ENCODE data around the gene PRMT1. TPM values are rescaled to one million over a fixed set of nuclear protein-coding genes. Genes with fewer than 3 reads are reported as not detected.

Gene PRMT1
- total RNA-seq, 1 experiment from 2014 or later: 326 TPM

GRCh38 chr19:49665351-49666119 lies 11.5 kb upstream of the PRMT1 start, which contains the start of the genes BCL2L12 and IRF3:
TSS of gene BCL2L12 (plus strand) at chr19:49665933. CDS start at chr19:49666693, 760 bp downstream.
TSS of gene IRF3 (minus strand) at chr19:49665857. CDS start at chr19:49664838, 1,019 bp downstream.
- peak within 1 kb of the TSS; percentile 89 for H3K27ac Mint-ChIP-seq (ENCODE audit: unreplicated experiment)
- peak within 1 kb of the TSS; percentile 93 for H3K4me3 Mint-ChIP-seq (ENCODE audit: unreplicated experiment)
- ChIA-PET CTCF (interaction anchor here (0.5 to 2.0 kb wide), 3 partner anchors 25 to 171 kb away, joined by 4 to 11 read pairs (median 7); partner anchors contain the start of gene RRAS), POLR2A (interaction anchor here (0.6 to 2.6 kb wide), 5 partner anchors 9 to 75 kb away, joined by 4 to 24 read pairs (median 15); partner anchors contain the start of genes PRMT1, RRAS and SCAF1)
- H3K4me1 Mint-ChIP-seq (ENCODE audit: low read depth, unreplicated experiment): peaks cover 18% of the 10 kb centered on the region
- peak; percentile 97 to 98 for DNase-seq
- no peaks in the 10 kb centered on the region for H3K27me3 Mint-ChIP-seq (ENCODE audit: insufficient read depth, unreplicated experiment)
- TSS peak; percentile 55 for BruUV-seq (replicated peaks)
- intact Hi-C loops (cut with micrococcal nuclease; ENCODE audit: unreplicated experiment): loop anchor here (1.0 kb wide), 2 partner anchors 11 to 25 kb away; partner anchors contain the start of gene RRAS
- peak within 1 kb of the TSS; percentile 86 for H3K4me3 ChIP-seq (ENCODE audit: low read depth, low read length)
- H3K9me3 Mint-ChIP-seq (ENCODE audit: unreplicated experiment): no peaks in the 10 kb centered on the region
- no peak for TF ChIP-seq CTCF (IDR thresholded peaks at IDR 0.05; ENCODE audit: insufficient read depth in 1 of 2, low read depth in 1 of 2, low read length in 1 of 2, severe bottlenecking in 1 of 2, unreplicated experiment in 1 of 2)
- H3K9me3 ChIP-seq: no peaks in the 10 kb centered on the region; the same call in 1 of the 2 replicates
- H3K36me3 Mint-ChIP-seq (ENCODE audit: insufficient read depth, unreplicated experiment): peaks cover 80% of the 10 kb centered on the region
- no peaks in the 10 kb centered on the region for H3K27me3 ChIP-seq (replicated peaks; ENCODE audit: control insufficient read depth, insufficient read depth, low read length)
- H3K4me1 ChIP-seq: peaks cover 13% of the 10 kb centered on the region; the same call in 1 of the 2 replicates
- H3K36me3 ChIP-seq (ENCODE audit: control insufficient read depth, insufficient read depth, low read length): peaks cover 4% of the 10 kb centered on the region

GRCh38 chr19:49666120-49666444 lies 11.0 kb upstream of the PRMT1 start:
- Mint-ChIP-seq H3K4me3 (ENCODE audit: unreplicated experiment) (peak overlapping the region; percentile 93), H3K4me1 (ENCODE audit: low read depth, unreplicated experiment) (peaks cover 18% of the 10 kb centered on the region), H3K27ac (ENCODE audit: unreplicated experiment) (peak overlapping the region; percentile 89), H3K27me3 (ENCODE audit: insufficient read depth, unreplicated experiment) (no peaks in the 10 kb centered on the region), H3K36me3 (ENCODE audit: insufficient read depth, unreplicated experiment) (peaks cover 78% of the 10 kb centered on the region), H3K9me3 (ENCODE audit: unreplicated experiment) (no peaks in the 10 kb centered on the region)
- H3K27me3 ChIP-seq (replicated peaks; ENCODE audit: control insufficient read depth, insufficient read depth, low read length): no peaks in the 10 kb centered on the region
- intact Hi-C loops (cut with micrococcal nuclease; ENCODE audit: unreplicated experiment): no loop called here
- CTCF ChIA-PET: interaction anchor here (2.0 kb wide), 1 partner anchor 96 kb away, joined by 7 read pairs; no protein-coding TSS in a partner anchor
- DNase-seq: no peak
- POLR2A ChIA-PET: interaction anchor here (0.6 to 2.6 kb wide), 3 partner anchors 11 to 75 kb away, joined by 8 to 24 read pairs (median 15); partner anchors contain the start of genes PRMT1 and RRAS
- H3K36me3 ChIP-seq (ENCODE audit: control insufficient read depth, insufficient read depth, low read length): peaks cover 4% of the 10 kb centered on the region
- no peak for TF ChIP-seq CTCF (IDR thresholded peaks at IDR 0.05; ENCODE audit: insufficient read depth in 1 of 2, low read depth in 1 of 2, low read length in 1 of 2, severe bottlenecking in 1 of 2, unreplicated experiment in 1 of 2)
- H3K9me3 ChIP-seq: no peaks in the 10 kb centered on the region
- peaks cover 13% of the 10 kb centered on the region; the same call in 1 of the 2 replicates for H3K4me1 ChIP-seq
- peak overlapping the region; percentile 86 for H3K4me3 ChIP-seq (ENCODE audit: low read depth, low read length)
- TSS peak; percentile 77 for BruUV-seq (replicated peaks)

- Mint-ChIP-seq H3K4me3 (ENCODE audit: unreplicated experiment) (peak overlapping the region; percentile 93), H3K9me3 (ENCODE audit: unreplicated experiment) (no peaks in the 10 kb centered on the region), H3K27ac (ENCODE audit: unreplicated experiment) (peak overlapping the region; percentile 89), H3K36me3 (ENCODE audit: insufficient read depth, unreplicated experiment) (peaks cover 74% of the 10 kb centered on the region), H3K4me1 (ENCODE audit: low read depth, unreplicated experiment) (peaks cover 28% of the 10 kb centered on the region), H3K27me3 (ENCODE audit: insufficient read depth, unreplicated experiment) (no peaks in the 10 kb centered on the region)
- DNase-seq: no peak
- H3K4me3 ChIP-seq (ENCODE audit: low read depth, low read length): no peak overlapping the region
- peaks cover 23% of the 10 kb centered on the region for H3K4me1 ChIP-seq
- ChIA-PET CTCF (no interaction called here), POLR2A (interaction anchor here (0.8 kb wide), 1 partner anchor 9 kb away, joined by 3 read pairs; no protein-coding TSS in a partner anchor)
- peaks cover 2% of the 10 kb centered on the region for H3K36me3 ChIP-seq (ENCODE audit: control insufficient read depth, insufficient read depth, low read length)
- BruUV-seq (replicated peaks): no TSS peak
- intact Hi-C loops (cut with micrococcal nuclease; ENCODE audit: unreplicated experiment): no loop called here
- no peaks in the 10 kb centered on the region for H3K9me3 ChIP-seq
- no peak for TF ChIP-seq CTCF (IDR thresholded peaks at IDR 0.05; ENCODE audit: insufficient read depth in 1 of 2, low read depth in 1 of 2, low read length in 1 of 2, severe bottlenecking in 1 of 2, unreplicated experiment in 1 of 2)
- H3K27me3 ChIP-seq (replicated peaks; ENCODE audit: control insufficient read depth, insufficient read depth, low read length): no peaks in the 10 kb centered on the region
Observed at GRCh38 chr19:49667473-49667872, 9.6 kb upstream of the PRMT1 start.
